DMS53 treated with DMSO at 0.1 percent for 48 hours (cell line): ENCODE data around the gene TNFAIP8L2.

Experiments
- DNase-seq: peaks from one replicate; lab custom pipeline; 2025; ENCODE audit not compliant: unreplicated experiment; lab: John Stamatoyannopoulos, UW

The TNFAIP8L2 gene

DNA sequence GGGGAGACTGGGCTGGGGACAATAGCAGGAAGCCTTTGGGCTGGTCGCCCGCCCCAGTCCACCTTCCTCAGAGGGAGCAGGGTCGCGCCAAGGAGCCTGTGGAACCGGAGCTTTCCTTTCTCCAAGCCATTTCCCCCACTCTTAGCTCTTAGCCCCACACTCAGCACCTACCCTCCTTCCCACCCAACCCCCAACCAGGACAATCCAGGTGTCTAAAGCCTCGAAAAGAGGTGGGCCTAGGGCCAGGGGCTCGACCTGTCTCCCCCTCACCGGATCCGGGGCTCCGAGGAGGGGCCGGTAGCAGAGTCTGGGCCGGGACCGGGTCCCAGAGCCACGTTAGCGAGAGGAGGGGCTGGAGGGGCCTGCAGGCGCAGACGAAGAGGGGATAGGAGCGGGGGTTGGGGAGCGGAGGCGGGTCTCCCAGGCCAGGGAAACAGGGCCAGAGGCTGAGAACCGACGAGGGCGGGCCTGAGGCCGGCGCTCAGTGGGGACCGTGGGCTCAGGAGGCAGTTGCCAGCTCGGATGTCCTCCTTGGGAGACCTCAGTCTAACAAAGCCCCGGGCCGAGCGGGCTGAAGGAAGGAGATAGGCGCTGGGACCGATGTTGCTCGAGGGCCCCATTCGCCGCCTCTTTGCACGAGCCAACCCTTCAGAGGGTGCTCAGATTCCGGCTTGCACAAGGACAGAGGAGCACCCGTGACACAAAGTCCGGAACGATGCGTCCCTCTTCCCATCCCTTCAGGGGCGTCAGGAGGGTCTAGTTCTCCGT, 11.0 kb upstream of the TNFAIP8L2 start:
- DNase-seq: peak; percentile 12

DNA sequence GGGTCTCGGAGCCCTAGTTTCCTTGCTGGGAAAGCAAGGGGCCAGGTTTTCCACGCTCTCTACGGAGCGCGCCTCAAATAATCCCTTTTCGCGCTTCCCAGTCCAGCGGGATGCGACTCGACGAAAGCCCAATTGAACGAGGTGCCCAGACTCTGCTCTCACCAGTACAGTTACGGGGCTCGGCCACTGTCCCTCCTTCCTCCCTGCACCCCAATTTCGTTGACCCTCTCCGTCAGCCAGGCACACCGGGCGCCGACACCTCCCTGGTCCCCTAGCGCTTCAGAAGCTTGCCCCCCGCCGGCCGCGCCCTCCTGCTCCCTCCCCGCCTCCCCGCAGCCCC, 10.4 kb upstream of the TNFAIP8L2 start:
- DNase-seq: no peak

- peak; percentile 88 for DNase-seq
These were observed 9.9 kb upstream of the TNFAIP8L2 start, which contains the start of gene SEMA6C for GRCh38 chr1:151146412-151147131. Gene SEMA6C (minus strand): TSS chr1:151146631. CDS start chr1:151142621, 4,010 bp downstream.

DNA sequence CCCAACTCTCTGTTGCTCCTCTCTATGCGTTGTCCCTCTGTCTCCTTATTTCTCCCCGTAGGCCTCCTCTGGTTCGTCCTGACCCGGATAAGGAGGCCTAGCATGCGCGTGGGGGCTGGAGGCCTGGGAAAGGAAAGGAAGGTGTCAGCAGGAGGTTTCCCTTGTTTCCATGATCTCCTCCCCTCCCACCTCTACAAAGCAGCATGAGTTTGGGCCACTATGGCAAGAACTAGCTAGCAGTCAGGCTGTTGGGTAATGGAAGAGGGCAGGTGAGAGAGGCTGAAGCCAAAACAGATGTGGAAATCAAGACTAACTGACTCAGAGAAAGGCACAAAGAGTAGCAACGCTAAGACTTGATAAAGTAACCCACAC, 9.3 kb upstream of the TNFAIP8L2 start:
- DNase-seq: no peak

DNA sequence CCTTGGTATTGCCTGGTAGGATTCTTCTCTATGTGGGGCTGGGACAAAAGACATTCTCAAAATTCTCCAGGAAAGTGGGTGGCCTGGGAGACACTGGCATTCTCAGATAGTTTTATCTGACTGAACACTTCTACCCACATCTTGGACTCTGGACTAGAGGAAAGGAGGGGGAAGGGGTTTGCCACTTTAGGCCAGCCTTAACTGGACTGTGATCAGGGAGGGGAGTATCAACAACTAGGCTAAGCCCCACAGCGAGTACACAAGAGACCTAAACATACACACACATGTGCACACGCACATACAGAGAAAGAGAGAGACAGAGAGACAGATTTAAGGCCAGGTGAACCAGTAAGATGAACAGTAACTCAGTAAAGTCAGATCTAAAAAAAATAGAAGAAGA, 8.8 kb upstream of the TNFAIP8L2 start:
- no peak for DNase-seq

- DNase-seq: no peak
These were observed 650 bp downstream of the TNFAIP8L2 start for GRCh38 chr1:151157067-151157531.

DNA sequence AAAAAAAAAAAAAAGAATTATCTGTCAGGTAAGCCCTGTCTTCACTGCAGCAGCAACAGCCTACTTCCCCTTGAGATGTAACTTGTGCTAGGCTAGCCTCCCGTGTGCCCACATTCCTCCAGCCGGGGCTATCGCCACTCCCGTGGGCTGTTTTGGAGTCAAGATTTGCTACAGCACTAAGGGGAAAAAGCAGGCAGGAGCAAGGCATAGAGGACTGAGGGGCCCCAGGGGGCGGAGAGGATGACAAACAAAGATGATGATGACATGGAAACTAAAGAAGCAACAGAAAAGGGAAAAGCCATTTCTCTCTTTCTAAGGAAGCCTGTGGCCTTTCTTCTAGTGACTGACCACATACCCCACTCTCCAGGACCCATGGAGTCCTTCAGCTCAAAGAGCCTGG, 1.9 kb downstream of the TNFAIP8L2 start:
- no peak for DNase-seq

DNA sequence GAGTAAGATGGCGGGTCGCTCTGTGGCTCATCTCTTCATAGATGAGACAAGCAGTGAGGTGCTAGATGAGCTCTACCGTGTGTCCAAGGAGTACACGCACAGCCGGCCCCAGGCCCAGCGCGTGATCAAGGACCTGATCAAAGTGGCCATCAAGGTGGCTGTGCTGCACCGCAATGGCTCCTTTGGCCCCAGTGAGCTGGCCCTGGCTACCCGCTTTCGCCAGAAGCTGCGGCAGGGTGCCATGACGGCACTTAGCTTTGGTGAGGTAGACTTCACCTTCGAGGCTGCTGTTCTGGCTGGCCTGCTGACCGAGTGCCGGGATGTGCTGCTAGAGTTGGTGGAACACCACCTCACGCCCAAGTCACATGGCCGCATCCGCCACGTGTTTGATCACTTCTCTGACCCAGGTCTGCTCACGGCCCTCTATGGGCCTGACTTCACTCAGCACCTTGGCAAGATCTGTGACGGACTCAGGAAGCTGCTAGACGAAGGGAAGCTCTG, 2.4 kb downstream of the TNFAIP8L2 start:
- no peak for DNase-seq

GRCh38 chr1:151159373-151159772, 2.9 kb downstream of the TNFAIP8L2 start:
- no peak for DNase-seq

DNA sequence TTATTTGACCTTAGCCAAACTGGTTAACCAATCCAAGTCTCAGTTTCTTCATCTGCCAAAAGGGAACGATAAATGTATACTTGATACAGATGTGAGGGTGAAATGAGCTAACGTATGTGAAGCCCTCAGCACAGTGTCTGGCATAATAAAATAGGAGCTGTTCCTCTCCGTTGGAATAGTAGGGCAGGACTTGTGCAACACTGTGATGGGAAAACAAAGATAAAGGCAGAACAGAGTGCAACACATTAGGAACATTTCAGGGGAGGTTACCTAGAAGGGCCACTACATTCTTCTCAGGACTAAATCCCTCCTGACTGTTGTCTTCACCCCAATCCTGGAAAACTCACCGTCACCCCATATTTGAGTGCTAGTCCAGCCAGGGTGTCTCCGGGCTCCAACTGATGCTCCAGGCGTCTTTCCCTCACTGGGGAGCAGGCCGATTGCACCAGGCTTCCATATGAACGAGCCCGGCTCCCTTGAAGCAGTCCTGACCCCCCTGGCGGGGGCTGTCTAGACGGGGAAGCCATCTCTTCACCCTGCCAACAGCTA, 8.4 kb downstream of the TNFAIP8L2 start:
- no peak for DNase-seq

DNA sequence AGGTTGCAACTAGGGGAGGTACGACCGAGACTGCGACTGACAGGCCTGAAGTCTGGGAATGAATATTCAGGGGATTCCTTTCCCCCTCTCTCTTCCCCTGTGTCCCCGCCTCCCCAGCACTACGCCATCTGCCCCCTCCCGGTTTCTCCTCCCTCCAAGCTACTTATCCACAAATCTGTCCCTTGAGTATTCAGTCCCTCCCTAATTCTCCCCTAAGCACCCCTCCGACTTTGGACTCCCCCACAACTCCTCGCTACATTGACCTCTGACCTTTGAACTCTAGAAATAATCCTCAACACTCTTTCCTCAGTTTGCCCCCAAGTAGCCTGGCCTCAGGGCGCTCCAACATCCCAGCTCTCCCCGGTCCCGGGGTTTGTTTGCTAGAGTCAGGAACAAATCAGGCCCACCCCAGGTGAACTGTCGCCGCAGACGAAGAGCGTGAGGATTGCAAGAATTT, 8.9 kb downstream of the TNFAIP8L2 start:
- no peak for DNase-seq

GRCh38 chr1:151165738-151166504, 9.5 kb downstream of the TNFAIP8L2 start, which contains the start of the genes LYSMD1 and SCNM1:
Gene LYSMD1 (minus strand): TSS chr1:151165902. CDS start chr1:151165258, 644 bp downstream.
Gene SCNM1 (plus strand): TSS chr1:151166144. CDS start chr1:151166153, 9 bp downstream.
- DNase-seq: peak; percentile 93

GRCh38 chr1:151166505-151166956, 10.1 kb downstream of the TNFAIP8L2 start:
- DNase-seq: no peak

GRCh38 chr1:151167116-151167515, 10.7 kb downstream of the TNFAIP8L2 start:
- no peak for DNase-seq

DNA sequence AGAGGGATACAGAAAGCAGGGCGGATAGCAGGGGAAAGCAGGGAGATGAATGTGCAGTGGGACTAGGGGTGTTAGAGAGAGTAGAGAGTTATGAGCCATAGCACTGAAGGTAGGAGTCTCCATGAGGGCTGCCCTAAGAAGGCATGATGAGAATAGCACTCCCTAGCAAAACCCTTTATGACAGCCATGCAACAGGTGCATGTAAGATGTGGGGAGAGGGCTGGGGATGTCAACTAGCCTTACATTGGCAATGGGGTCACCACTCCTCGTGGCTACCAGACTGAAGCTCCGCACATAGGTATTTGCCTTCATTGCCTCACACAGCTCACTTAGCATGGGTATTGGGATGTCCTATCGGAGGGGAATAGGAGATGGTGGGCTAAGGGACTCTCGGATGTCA, 14.7 kb downstream of the TNFAIP8L2 start:
- DNase-seq: no peak

DNA sequence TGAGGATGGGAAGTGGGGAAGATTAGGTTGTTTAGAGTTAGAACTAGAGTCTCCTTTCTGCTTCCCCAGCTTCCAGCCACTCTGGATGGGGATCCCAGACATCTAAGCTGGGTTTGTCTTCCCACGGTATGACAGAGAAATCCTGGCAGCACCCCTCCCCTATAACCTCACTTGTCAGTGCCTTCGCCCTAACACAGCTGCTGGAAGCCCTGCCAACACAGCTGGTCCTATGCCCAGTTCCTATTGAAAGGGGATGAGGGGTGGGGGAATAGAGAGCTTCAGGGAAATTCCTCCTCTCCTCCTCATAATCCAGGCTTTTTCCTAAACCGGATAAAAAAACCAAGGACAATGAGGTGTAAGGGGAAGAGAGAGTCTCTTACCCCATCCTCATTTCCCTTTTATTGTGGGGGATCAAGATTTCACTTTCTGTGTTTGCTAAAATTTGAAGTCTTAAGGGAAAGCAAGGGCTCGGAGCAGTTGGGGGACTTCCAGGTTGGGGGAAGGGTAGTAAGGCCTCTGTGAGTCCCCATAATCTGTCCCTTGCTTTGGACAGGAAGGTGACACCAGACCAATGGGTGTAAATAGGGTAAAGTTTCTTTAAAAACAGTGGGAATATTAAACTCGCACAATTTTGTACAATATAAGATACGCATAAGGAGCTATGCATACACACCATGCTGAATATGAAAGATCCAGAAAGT, 18.7 kb downstream of the TNFAIP8L2 start:
- DNase-seq: no peak

DNA sequence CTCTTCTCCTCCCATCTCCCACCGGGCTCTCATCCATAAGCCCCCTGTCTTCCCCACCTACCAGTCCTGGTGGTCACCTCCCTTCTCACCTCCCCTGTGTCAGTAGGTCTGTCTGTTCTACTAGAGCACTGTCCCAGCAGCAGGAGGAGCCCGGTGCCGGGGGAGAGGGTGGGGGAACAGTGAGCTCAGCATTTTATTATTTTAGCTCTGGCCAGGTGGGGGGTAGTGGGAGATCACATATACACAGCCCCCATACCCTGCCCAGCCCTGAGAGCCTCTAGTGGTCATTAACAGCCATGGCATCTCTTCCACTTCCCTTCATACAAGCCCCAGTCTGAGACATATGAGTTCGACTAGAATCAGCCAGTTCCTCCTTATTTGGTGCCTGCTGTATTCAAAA, 19.4 kb downstream of the TNFAIP8L2 start, which contains the start of gene TMOD4:
TSS of gene TMOD4 (minus strand) at position 119 of the 400 bp plus-strand sequence. CDS start 1,106 bp downstream, outside the sequence.
- DNase-seq: no peak

- no peak for DNase-seq
These were observed 20.1 kb downstream of the TNFAIP8L2 start for GRCh38 chr1:151176514-151177045.

DNA sequence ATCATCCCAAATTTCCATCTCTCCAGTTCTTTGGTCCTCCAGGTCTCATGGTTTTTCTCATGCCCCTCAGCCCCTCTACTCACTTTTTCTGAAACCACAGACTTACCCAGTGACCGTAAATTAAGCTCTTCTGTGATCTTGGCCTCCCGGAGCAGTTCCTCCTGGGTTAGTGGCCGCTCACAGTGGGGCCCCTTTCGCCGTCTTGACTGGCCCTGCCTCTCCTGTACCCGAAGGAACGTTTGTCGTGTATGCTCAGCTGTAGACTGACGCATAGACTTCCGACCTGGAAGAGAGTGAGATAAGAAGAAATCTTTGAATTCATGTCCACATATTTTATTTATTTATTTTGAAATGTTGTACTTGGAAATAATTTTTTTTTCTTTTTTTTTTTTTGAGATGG, 27.8 kb downstream of the TNFAIP8L2 start:
- no peak for DNase-seq

DNA sequence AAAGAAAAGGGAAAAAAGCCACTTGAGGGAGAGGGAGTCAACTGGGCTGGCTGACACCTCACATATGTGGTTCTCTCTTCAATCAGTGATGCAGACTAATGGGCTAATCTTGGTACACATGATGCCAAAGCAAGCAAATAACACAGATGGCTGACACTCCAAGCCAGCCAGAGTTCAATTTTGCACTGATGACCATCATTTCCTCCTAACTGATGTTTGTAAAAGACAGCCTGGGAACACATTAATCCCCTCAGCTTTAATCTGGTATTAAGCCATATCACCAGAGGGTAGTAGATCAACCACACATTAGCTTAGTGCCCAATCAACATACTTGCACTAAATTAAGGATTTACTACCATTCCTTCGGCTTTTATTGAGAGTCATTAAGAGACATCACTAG, 30.8 kb downstream of the TNFAIP8L2 start:
- DNase-seq: no peak
